Panc1 (cell line): ENCODE measurements around the gene CDK14. TPM values are rescaled to one million over a fixed set of nuclear protein-coding genes. Genes with fewer than 3 reads are reported as not detected.

Source experiments
- ATAC-seq: fragments of 200-7000 bp; cut with Tn5 transposase; 2 replicates; pipeline ENCODE4 v1.9.1; 2020; ENCODE audit warnings: mild to moderate bottlenecking, moderate library complexity
- BruUV-seq: library from RNA; stranded (reverse); fragments of 400-500 nt; replicated peaks from 2 replicates; lab custom pipeline; 2021; lab: Mats Ljungman, UMichigan
- CTCF ChIA-PET: fragments of 300-600 bp; sonication (Branson Sonifier 250); formaldehyde crosslinking; loops from one replicate; lab custom pipeline; 2022; ENCODE audit warnings: antibody characterized with exemption; lab: Charles Lee
- POLR2A ChIA-PET: fragments of 300-600 bp; sonication (Branson Sonifier 250); formaldehyde crosslinking; loops from one replicate; lab custom pipeline; 2022; ENCODE audit warnings: antibody characterized with exemption; lab: Charles Lee
- DNase-seq: peaks from one replicate; pipeline ENCODE4 v3.0.0-alpha.2; 2010; ENCODE audit warnings: low read depth, low spot score
- H3K27ac ChIP-seq: 2 replicates; pipeline ENCODE4 v1.5.1; 2011; ENCODE audit warnings: mild to moderate bottlenecking, low read length, inconsistent platforms
- H3K27me3 ChIP-seq: fragments of 200-500 bp; sonication (Bioruptor generic); 2 replicates; pipeline ENCODE4 v1.6.0; 2014; ENCODE audit warnings: low read length, inconsistent platforms; ENCODE audit not compliant: control insufficient read depth, insufficient read depth
- H3K36me3 ChIP-seq: fragments of 200-500 bp; sonication (Bioruptor generic); 2 replicates; pipeline ENCODE4 v1.5.1; 2014; ENCODE audit warnings: inconsistent platforms, mild to moderate bottlenecking, low read length, moderate library complexity; ENCODE audit not compliant: control insufficient read depth, insufficient read depth
- H3K4me1 ChIP-seq: 2 replicates; pipeline ENCODE4 v1.5.1; 2011; ENCODE audit warnings: inconsistent platforms, mild to moderate bottlenecking, low read length, moderate library complexity; ENCODE audit not compliant: control insufficient read depth, insufficient read depth
- H3K4me3 ChIP-seq, 2 experiments: 2 replicates each; pipeline ENCODE4 v1.5.1; 2011 to 2012; ENCODE audit warnings: low read depth in 2 of 2, low read length in 2 of 2, mild to moderate bottlenecking in 2 of 2, inconsistent platforms in 1 of 2, moderate library complexity in 1 of 2
- H3K9me3 ChIP-seq: fragments of 200-500 bp; sonication (Bioruptor generic); 2 replicates; pipeline ENCODE4 v1.5.1; 2014; ENCODE audit warnings: low read depth, mild to moderate bottlenecking, inconsistent platforms, low read length, moderate library complexity; ENCODE audit not compliant: control insufficient read depth, insufficient read depth
- POLR2AphosphoS5 ChIP-seq: IDR thresholded peaks from 2 replicates; pipeline ENCODE4 v1.6.1; 2012; ENCODE audit warnings: mild to moderate bottlenecking, low read depth, low read length, moderate library complexity
- SIN3A ChIP-seq: IDR thresholded peaks from 2 replicates; pipeline ENCODE4 v1.6.1; 2012; ENCODE audit warnings: low read depth, mild to moderate bottlenecking, low read length, moderate library complexity, borderline replicate concordance; ENCODE audit not compliant: insufficient read depth
- TCF7L2 ChIP-seq: IDR thresholded peaks from 2 replicates; pipeline ENCODE4 v1.6.1; 2011; ENCODE audit warnings: mild to moderate bottlenecking, low read depth, low read length, inconsistent platforms
- in situ Hi-C: cut with HindIII; loops from 2 replicates; pipeline ENCODE4 v1.10.0; 2016; ENCODE audit warnings: low sequenced_read_pairs, low pct_unique_long_range_greater_than_20kb
- intact Hi-C: fragments of 100-400 bp; cut with micrococcal nuclease; formaldehyde crosslinking; loops from one replicate; pipeline ENCODE4 v1.10.0; 2022; ENCODE audit not compliant: unreplicated experiment
- total RNA-seq: library from RNA; stranded (reverse); gene quantifications from one replicate; pipeline ENCODE4 v1.2.1, GENCODE V29; 2021; ENCODE audit not compliant: unreplicated experiment
- TF ChIP-seq, protein P1 (sequence below), 2 experiments: IDR thresholded peaks; 2 replicates each; pipeline ENCODE4 v1.6.1; 2011 to 2012; ENCODE audit warnings: low read depth in 2 of 2, control low read depth in 1 of 2, low read length in 1 of 2, mild to moderate bottlenecking in 1 of 2, moderate library complexity in 1 of 2; ENCODE audit not compliant: insufficient read depth in 1 of 2
- TF ChIP-seq, protein P2 (sequence below): fragments of 450-650 bp; IDR thresholded peaks from 2 replicates; pipeline ENCODE4 v1.5.1; 2017; ENCODE audit warnings: mild to moderate bottlenecking

The CDK14 gene
- total RNA-seq, 1 experiment from 2014 or later, result 3.0 TPM

DNA sequence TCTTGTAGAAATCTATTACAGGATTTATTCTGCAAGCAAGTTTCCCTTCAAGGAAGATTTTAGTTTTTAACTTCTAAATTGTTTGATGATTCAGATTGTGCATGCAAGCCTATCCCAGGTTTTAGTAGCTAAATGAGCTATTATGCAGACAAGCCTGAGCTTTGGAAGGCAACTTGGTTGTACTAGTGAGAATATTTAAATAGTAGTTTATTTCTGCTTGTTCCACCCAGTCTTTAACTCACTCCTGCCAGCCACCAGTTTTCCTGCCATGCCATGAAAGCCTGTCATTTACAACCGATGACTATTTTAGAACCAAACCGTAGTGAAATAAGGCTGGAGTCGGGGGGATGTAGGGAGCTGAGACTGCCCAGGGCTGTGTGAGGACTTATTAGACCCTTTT lies 343.5 kb downstream of the CDK14 start:
- intact Hi-C loops (no loop called here), in situ Hi-C loops (no loop called here)
- ChIA-PET POLR2A (no interaction called here), CTCF (no interaction called here)
- no peaks in the 10 kb centered on the region for H3K36me3 ChIP-seq
- BruUV-seq, result no TSS peak
- H3K9me3 ChIP-seq, result no peaks in the 10 kb centered on the region
- H3K4me1 ChIP-seq, result no peaks in the 10 kb centered on the region
- H3K27me3 ChIP-seq, result no peaks in the 10 kb centered on the region
- H3K27ac ChIP-seq, result no peak overlapping the region
- no peak for ATAC-seq
- no peak overlapping the region for H3K4me3 ChIP-seq
- no peak for DNase-seq
- no peak for TF ChIP-seq TCF7L2
- TF ChIP-seq, protein P1, sequence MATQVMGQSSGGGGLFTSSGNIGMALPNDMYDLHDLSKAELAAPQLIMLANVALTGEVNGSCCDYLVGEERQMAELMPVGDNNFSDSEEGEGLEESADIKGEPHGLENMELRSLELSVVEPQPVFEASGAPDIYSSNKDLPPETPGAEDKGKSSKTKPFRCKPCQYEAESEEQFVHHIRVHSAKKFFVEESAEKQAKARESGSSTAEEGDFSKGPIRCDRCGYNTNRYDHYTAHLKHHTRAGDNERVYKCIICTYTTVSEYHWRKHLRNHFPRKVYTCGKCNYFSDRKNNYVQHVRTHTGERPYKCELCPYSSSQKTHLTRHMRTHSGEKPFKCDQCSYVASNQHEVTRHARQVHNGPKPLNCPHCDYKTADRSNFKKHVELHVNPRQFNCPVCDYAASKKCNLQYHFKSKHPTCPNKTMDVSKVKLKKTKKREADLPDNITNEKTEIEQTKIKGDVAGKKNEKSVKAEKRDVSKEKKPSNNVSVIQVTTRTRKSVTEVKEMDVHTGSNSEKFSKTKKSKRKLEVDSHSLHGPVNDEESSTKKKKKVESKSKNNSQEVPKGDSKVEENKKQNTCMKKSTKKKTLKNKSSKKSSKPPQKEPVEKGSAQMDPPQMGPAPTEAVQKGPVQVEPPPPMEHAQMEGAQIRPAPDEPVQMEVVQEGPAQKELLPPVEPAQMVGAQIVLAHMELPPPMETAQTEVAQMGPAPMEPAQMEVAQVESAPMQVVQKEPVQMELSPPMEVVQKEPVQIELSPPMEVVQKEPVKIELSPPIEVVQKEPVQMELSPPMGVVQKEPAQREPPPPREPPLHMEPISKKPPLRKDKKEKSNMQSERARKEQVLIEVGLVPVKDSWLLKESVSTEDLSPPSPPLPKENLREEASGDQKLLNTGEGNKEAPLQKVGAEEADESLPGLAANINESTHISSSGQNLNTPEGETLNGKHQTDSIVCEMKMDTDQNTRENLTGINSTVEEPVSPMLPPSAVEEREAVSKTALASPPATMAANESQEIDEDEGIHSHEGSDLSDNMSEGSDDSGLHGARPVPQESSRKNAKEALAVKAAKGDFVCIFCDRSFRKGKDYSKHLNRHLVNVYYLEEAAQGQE (IDR thresholded peaks at IDR 0.05; ENCODE audit: insufficient read depth in 1 of 2, low read depth in 2 of 2, low read length in 1 of 2), result no peak
- TF ChIP-seq, protein P2, sequence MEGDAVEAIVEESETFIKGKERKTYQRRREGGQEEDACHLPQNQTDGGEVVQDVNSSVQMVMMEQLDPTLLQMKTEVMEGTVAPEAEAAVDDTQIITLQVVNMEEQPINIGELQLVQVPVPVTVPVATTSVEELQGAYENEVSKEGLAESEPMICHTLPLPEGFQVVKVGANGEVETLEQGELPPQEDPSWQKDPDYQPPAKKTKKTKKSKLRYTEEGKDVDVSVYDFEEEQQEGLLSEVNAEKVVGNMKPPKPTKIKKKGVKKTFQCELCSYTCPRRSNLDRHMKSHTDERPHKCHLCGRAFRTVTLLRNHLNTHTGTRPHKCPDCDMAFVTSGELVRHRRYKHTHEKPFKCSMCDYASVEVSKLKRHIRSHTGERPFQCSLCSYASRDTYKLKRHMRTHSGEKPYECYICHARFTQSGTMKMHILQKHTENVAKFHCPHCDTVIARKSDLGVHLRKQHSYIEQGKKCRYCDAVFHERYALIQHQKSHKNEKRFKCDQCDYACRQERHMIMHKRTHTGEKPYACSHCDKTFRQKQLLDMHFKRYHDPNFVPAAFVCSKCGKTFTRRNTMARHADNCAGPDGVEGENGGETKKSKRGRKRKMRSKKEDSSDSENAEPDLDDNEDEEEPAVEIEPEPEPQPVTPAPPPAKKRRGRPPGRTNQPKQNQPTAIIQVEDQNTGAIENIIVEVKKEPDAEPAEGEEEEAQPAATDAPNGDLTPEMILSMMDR, result no peak
- TF ChIP-seq POLR2AphosphoS5, result no peak
- no peak for TF ChIP-seq SIN3A

DNA sequence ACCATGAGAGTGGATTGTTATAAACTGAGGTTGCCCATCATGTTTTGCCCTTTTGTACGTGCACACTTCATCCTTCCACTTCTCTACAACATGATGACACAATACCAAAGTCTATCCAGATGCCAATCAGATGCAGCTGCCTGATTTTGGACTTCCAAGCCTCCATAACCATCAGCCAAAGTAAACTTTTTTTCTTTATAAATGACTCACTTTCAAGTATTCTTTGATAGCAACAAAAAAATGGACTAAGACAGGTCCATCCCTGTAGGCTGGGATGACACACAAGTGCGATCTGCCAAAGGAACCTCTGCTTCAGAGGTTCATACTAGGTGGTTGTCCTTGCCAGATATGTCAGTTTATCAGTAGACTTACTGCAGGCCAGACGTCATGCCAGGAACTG lies 347.9 kb downstream of the CDK14 start:
- DNase-seq (no peak), ATAC-seq (no peak)
- no peaks in the 10 kb centered on the region for H3K27me3 ChIP-seq
- ChIA-PET CTCF (no interaction called here), POLR2A (no interaction called here)
- H3K9me3 ChIP-seq, result no peaks in the 10 kb centered on the region
- H3K4me3 ChIP-seq, result no peak overlapping the region
- no peak for TF ChIP-seq TCF7L2
- no peak for TF ChIP-seq SIN3A
- TF ChIP-seq POLR2AphosphoS5, result no peak
- intact Hi-C loops, result no loop called here
- H3K4me1 ChIP-seq, result no peaks in the 10 kb centered on the region
- in situ Hi-C loops, result no loop called here
- H3K27ac ChIP-seq, result no peak overlapping the region
- no peaks in the 10 kb centered on the region for H3K36me3 ChIP-seq
- BruUV-seq, result no TSS peak

DNA sequence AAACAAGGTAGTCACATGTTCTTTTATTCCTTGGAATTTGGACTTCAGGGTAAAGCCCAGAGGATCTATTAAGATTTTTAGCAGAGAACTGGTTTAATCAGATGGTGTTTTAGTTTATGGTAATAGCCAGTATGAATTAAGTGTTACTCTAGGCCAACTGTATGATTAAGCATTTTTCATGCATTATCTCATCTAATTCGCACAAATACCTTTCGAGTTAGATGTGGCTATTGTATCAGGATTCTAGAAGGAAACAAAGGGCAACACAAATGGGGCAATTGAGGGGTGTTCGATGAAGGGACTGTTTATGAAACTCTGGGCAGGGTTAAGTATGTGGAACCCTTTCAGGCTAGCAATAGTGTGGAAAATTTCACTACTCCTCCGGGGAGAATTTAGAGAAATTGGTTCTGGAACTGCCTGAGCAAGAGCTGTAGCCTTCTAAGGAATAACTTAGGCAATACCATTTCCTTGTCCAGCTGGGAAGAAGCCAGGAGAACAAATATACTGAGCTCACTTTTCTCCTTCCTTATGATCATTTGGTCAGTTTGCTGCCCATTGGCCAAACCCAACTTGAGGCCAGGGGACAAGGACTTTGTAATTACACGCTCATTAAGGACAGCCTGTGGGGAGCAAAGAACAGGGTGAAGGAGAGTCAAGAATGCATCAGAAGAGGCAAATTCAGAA lies 349.1 kb downstream of the CDK14 start:
- intact Hi-C loops, result no loop called here
- no peak for ATAC-seq
- Histone ChIP-seq H3K9me3 (no peaks in the 10 kb centered on the region), H3K4me3 (no peak overlapping the region), H3K27me3 (no peaks in the 10 kb centered on the region), H3K36me3 (no peaks in the 10 kb centered on the region), H3K4me1 (no peaks in the 10 kb centered on the region), H3K27ac (no peak overlapping the region)
- in situ Hi-C loops, result no loop called here
- POLR2A ChIA-PET, result no interaction called here
- TF ChIP-seq, protein P2, result no peak
- TF ChIP-seq, protein P1 (IDR thresholded peaks at IDR 0.05; ENCODE audit: insufficient read depth in 1 of 2, low read depth in 2 of 2, low read length in 1 of 2), result no peak
- no peak for TF ChIP-seq SIN3A
- no peak for TF ChIP-seq TCF7L2
- no peak for TF ChIP-seq POLR2AphosphoS5
- no peak for DNase-seq
- CTCF ChIA-PET, result no interaction called here
- no TSS peak for BruUV-seq
